IMR-90 (cell line): ENCODE results near the gene SEMA5A.

ENCODE experiments used
- BHLHE40 ChIP-seq: fragments of 150-350 bp; IDR thresholded peaks from 2 replicates; pipeline ENCODE4 v1.6.1; 2016; ENCODE audit warnings: mild to moderate bottlenecking, low read depth, low read length
- CEBPB ChIP-seq: IDR thresholded peaks from 2 replicates; pipeline ENCODE4 v1.6.1; 2012; ENCODE audit warnings: low read depth, low read length, improper control_type of control experiment
- CHD1 ChIP-seq: IDR thresholded peaks from 2 replicates; pipeline ENCODE4 v1.6.1; 2012; ENCODE audit warnings: low read depth, low read length, improper control_type of control experiment
- CTCF ChIP-seq: conservative IDR thresholded peaks from 2 replicates; pipeline ENCODE4 v1.5.1; 2012; ENCODE audit warnings: mild to moderate bottlenecking, low read depth, low read length, improper control_type of control experiment
- FOS ChIP-seq: fragments of 150-350 bp; IDR thresholded peaks from 2 replicates; pipeline ENCODE4 v1.6.1; 2016; ENCODE audit warnings: low read depth, low read length
- MXI1 ChIP-seq: IDR thresholded peaks from 2 replicates; pipeline ENCODE4 v1.6.1; 2012; ENCODE audit warnings: low read depth, mild to moderate bottlenecking, low read length, moderate library complexity, borderline replicate concordance
- NFE2L2 ChIP-seq: fragments of 150-350 bp; IDR thresholded peaks from 2 replicates; pipeline ENCODE4 v1.6.1; 2016; ENCODE audit warnings: low read depth, mild to moderate bottlenecking, low read length
- POLR2A ChIP-seq: IDR thresholded peaks from 2 replicates; pipeline ENCODE4 v1.6.1; 2012; ENCODE audit warnings: mild to moderate bottlenecking, low read depth, low read length
- RAD21 ChIP-seq: IDR thresholded peaks from 2 replicates; pipeline ENCODE4 v1.6.1; 2012; ENCODE audit warnings: low read length, improper control_type of control experiment
- RFX5 ChIP-seq: IDR thresholded peaks from 2 replicates; pipeline ENCODE4 v1.8.0; 2012; ENCODE audit warnings: low read depth, mild to moderate bottlenecking, low read length, moderate library complexity
- SMC3 ChIP-seq: fragments of 150-350 bp; IDR thresholded peaks from 2 replicates; pipeline ENCODE4 v1.6.1; 2016; ENCODE audit warnings: low read depth, mild to moderate bottlenecking, antibody characterized with exemption, low read length, moderate library complexity
- USF2 ChIP-seq: fragments of 150-350 bp; IDR thresholded peaks from 2 replicates; pipeline ENCODE4 v1.6.1; 2017; ENCODE audit warnings: mild to moderate bottlenecking, antibody characterized with exemption, low read length, low read depth
- TF ChIP-seq, protein P1 (sequence below): fragments of 150-350 bp; IDR thresholded peaks from 2 replicates; pipeline ENCODE4 v1.6.1; 2016; ENCODE audit warnings: low read depth, mild to moderate bottlenecking, low read length, moderate library complexity, borderline replicate concordance

DNA sequence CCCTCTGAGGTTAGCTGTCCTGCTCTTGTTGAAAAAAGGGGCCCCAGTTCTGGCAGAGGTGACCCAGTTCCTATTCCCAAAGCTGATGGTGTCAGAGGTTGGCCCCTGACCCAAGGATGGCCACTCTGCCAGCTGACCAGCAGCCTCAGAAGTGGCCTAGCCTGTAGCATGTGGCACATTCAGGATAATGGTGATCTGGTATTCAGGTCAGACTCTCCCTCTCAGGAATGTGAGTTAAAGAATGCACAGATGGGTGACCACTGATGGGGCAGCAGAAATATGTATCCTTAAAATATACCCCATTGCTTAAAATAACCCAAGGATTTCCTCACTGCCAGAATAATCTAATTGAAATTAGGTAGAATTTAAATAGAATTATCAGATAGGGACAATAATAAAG, 369.2 kb downstream of the SEMA5A start:
- TF ChIP-seq BHLHE40 = no peak
- TF ChIP-seq POLR2A = no peak
- no peak for TF ChIP-seq NFE2L2
- TF ChIP-seq CTCF = no peak
- no peak for TF ChIP-seq RAD21
- no peak for TF ChIP-seq RFX5
- TF ChIP-seq, protein P1, sequence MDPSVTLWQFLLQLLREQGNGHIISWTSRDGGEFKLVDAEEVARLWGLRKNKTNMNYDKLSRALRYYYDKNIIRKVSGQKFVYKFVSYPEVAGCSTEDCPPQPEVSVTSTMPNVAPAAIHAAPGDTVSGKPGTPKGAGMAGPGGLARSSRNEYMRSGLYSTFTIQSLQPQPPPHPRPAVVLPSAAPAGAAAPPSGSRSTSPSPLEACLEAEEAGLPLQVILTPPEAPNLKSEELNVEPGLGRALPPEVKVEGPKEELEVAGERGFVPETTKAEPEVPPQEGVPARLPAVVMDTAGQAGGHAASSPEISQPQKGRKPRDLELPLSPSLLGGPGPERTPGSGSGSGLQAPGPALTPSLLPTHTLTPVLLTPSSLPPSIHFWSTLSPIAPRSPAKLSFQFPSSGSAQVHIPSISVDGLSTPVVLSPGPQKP = no peak
- TF ChIP-seq MXI1 = no peak
- no peak for TF ChIP-seq SMC3
- no peak for TF ChIP-seq CEBPB
- no peak for TF ChIP-seq USF2
- TF ChIP-seq CHD1 = no peak
- no peak for TF ChIP-seq FOS
